Left lung (tissue), 10 donors: Measurements from ENCODE around the gene OSBPL6. TPM values are rescaled to one million over a fixed set of nuclear protein-coding genes. Genes with fewer than 3 reads are reported as not detected.

ENCODE experiments used
- ATAC-seq: fragments of 200-7000 bp; cut with Tn5 transposase; one replicate; pipeline ENCODE4 v1.9.1; 2020; ENCODE audit warnings: moderate library complexity
- DNase-seq, 4 donors: peaks; one replicate each; pipeline ENCODE4 v3.0.0-alpha.2; 2013 to 2020
- H3K27ac ChIP-seq, 2 donors: fragments of 200-600 bp; sonication (generic) in 1 of 2; one replicate each; pipeline versions ENCODE4 v1.5.0 to v1.8.0; 2020 to 2021
- H3K27me3 ChIP-seq, 2 donors: fragments of 200-600 bp; sonication (generic) in 1 of 2; one replicate each; pipeline versions ENCODE4 v1.5.0 to v1.8.0; 2020 to 2021
- H3K36me3 ChIP-seq, 2 donors: fragments of 200-600 bp; sonication (generic) in 1 of 2; one replicate each; pipeline versions ENCODE4 v1.5.0 to v1.8.0; 2020 to 2021
- H3K4me1 ChIP-seq, 2 donors: fragments of 200-600 bp; one replicate each; pipeline ENCODE4 v1.8.0; 2021
- H3K4me3 ChIP-seq, 2 donors: fragments of 200-600 bp; sonication (generic) in 1 of 2; one replicate each; pipeline versions ENCODE4 v1.5.0 to v1.8.0; 2020 to 2021; ENCODE audit warnings: mild to moderate bottlenecking in 1 of 2
- H3K9me3 ChIP-seq, 2 donors: fragments of 200-600 bp; sonication (generic) in 1 of 2; one replicate each; pipeline versions ENCODE4 v1.5.0 to v1.8.0; 2020 to 2021
- CTCF ChIP-seq, 2 donors: fragments of 200-600 bp; sonication (generic) in 1 of 2; IDR thresholded peaks; one replicate each; pipeline versions ENCODE4 v1.5.0 to v1.8.0; 2021; ENCODE audit warnings: antibody characterized with exemption in 2 of 2
- intact Hi-C, 2 donors: fragments of 100-400 bp; cut with DNase I; formaldehyde crosslinking; loops; one replicate each; pipeline versions ENCODE4 v1.11.2 to v1.14.2; 2022
- polyA plus RNA-seq, 6 donors: library from polyadenylated mRNA; unstranded; fragments of 120-200 nt; gene quantifications; one replicate each; pipeline ENCODE4 v1.2.1, GENCODE V29; 2013; ENCODE audit not compliant: insufficient read length in 6 of 6
- total RNA-seq, 2 donors: library from RNA; stranded (reverse); fragmentation: NEBNext Ultra II Directional; extraction: Animal tissue kit (Norgen Biotek cat#: 25700); gene quantifications; one replicate each; pipeline ENCODE4 v1.2.1, GENCODE V29; 2021
- donor health status: DM: no; HTN: yes; CAD: no.
- donor health status: DM: no; HTN: no; CAD: no.

Gene OSBPL6
- total and polyA plus RNA-seq, 8 donors: 2.9 to 6.0 (median 4.9) TPM

- intact Hi-C loops: no loop called here
- no peaks in the 10 kb centered on the region for H3K9me3 ChIP-seq
- no peaks in the 10 kb centered on the region for H3K36me3 ChIP-seq
- TF ChIP-seq CTCF (IDR thresholded peaks at IDR 0.05): no peak
- ATAC-seq: peak; percentile 82
- H3K4me1 ChIP-seq: peaks cover 0 to 23% of the 10 kb centered on the region in 2 donors
- H3K27me3 ChIP-seq: no peaks in the 10 kb centered on the region
- no peak overlapping the region for H3K4me3 ChIP-seq
- no peak for DNase-seq
- peak overlapping the region; percentile 13 to 46 for H3K27ac ChIP-seq
Observed at GRCh38 chr2:178330175-178331017, 136.1 kb downstream of the OSBPL6 start.

- ATAC-seq: peak; percentile 83
- Histone ChIP-seq H3K27me3 (no peaks in the 10 kb centered on the region), H3K9me3 (no peaks in the 10 kb centered on the region), H3K27ac (peak overlapping the region; percentile 13 to 46), H3K4me3 (no peak overlapping the region), H3K36me3 (no peaks in the 10 kb centered on the region), H3K4me1 (peaks cover 0 to 23% of the 10 kb centered on the region in 2 donors)
- intact Hi-C loops: no loop called here
- no peak for TF ChIP-seq CTCF (IDR thresholded peaks at IDR 0.05)
- DNase-seq: peak in 1 of 4 donors; percentile 43
Observed at GRCh38 chr2:178331474-178332432, 137.4 kb downstream of the OSBPL6 start.

GRCh38 chr2:178333851-178334250 lies 139.5 kb downstream of the OSBPL6 start:
- H3K27ac ChIP-seq: no peak overlapping the region
- ATAC-seq (no peak), DNase-seq (no peak)
- no peaks in the 10 kb centered on the region for H3K36me3 ChIP-seq
- H3K27me3 ChIP-seq: no peaks in the 10 kb centered on the region
- no peaks in the 10 kb centered on the region for H3K9me3 ChIP-seq
- H3K4me1 ChIP-seq: peaks cover 0 to 11% of the 10 kb centered on the region in 2 donors
- no peak for TF ChIP-seq CTCF (IDR thresholded peaks at IDR 0.05)
- H3K4me3 ChIP-seq: no peak overlapping the region
- intact Hi-C loops: no loop called here

- no peak for ATAC-seq
- no peak overlapping the region for H3K27ac ChIP-seq
- H3K27me3 ChIP-seq: no peaks in the 10 kb centered on the region
Observed at GRCh38 chr2:178335230-178335629, 140.9 kb downstream of the OSBPL6 start.

More at GRCh38 chr2:178335230-178335629, 140.9 kb downstream of the OSBPL6 start:
- Histone ChIP-seq H3K4me3 (no peak overlapping the region), H3K4me1 (peaks cover 0 to 10% of the 10 kb centered on the region in 2 donors), H3K36me3 (no peaks in the 10 kb centered on the region), H3K9me3 (no peaks in the 10 kb centered on the region)
- no peak for DNase-seq
- no peak for TF ChIP-seq CTCF (IDR thresholded peaks at IDR 0.05)
- intact Hi-C loops: no loop called here
